HEK293 (cell line): Measurements from ENCODE around the gene SCARB2.

Experiments
- CTCF ChIA-PET: fragments of 350-600 bp; formaldehyde crosslinking; extraction: SDS; loops from one replicate; lab custom pipeline; 2021; ENCODE audit warnings: antibody characterized with exemption; lab: Yijun Ruan, JAX
- POLR2A ChIA-PET: fragments of 300-600 bp; formaldehyde crosslinking; extraction: SDS; loops from one replicate; lab custom pipeline; 2020; ENCODE audit warnings: antibody characterized with exemption, inconsistent platforms; lab: Yijun Ruan, JAX
- H3K27ac ChIP-seq: fragments of 200-500 bp; sonication (Bioruptor generic); 2 replicates; pipeline ENCODE4 v1.5.1; 2014; ENCODE audit warnings: low read depth, low read length, control low read depth, inconsistent platforms; ENCODE audit errors: extremely low read depth
- H3K36me3 ChIP-seq, 2 experiments: fragments of 200-500 bp in 1 of 2; sonication (Bioruptor generic) in 1 of 2; 1 replicate in 1 of 2; 2 replicates in 1 of 2; pipeline ENCODE4 v1.5.1; 2014 to 2017; ENCODE audit warnings: inconsistent platforms in 2 of 2, low read length in 2 of 2; ENCODE audit not compliant: control insufficient read depth in 2 of 2, insufficient read depth in 1 of 2
- H3K4me1 ChIP-seq: fragments of 200-500 bp; sonication (Bioruptor generic); 2 replicates; pipeline ENCODE4 v1.5.1; 2014; ENCODE audit warnings: mild to moderate bottlenecking, low read length, inconsistent platforms; ENCODE audit not compliant: control insufficient read depth, insufficient read depth
- H3K4me3 ChIP-seq: 2 replicates; pipeline ENCODE4 v1.5.1; 2011; ENCODE audit warnings: low read depth, mild to moderate bottlenecking, control low read depth, low read length, moderate library complexity
- H3K9me3 ChIP-seq: fragments of 200-500 bp; sonication (Bioruptor generic); 2 replicates; pipeline ENCODE4 v1.5.1; 2014; ENCODE audit warnings: low read depth, low read length, inconsistent platforms; ENCODE audit not compliant: control insufficient read depth, insufficient read depth
- ELK4 ChIP-seq: IDR thresholded peaks from 2 replicates; pipeline ENCODE4 v1.6.1; 2011; ENCODE audit warnings: mild to moderate bottlenecking, low read depth, low read length, borderline replicate concordance
- GLI4 ChIP-seq: fragments of 450-650 bp; formaldehyde crosslinking; IDR thresholded peaks from 2 replicates; pipeline ENCODE4 v1.5.1; 2016; ENCODE audit warnings: missing biosample characterization, missing genetic modification characterization
- GLIS2 ChIP-seq: fragments of 450-650 bp; formaldehyde crosslinking; IDR thresholded peaks from 2 replicates; pipeline ENCODE4 v1.5.1; 2016; ENCODE audit warnings: missing biosample characterization, missing genetic modification characterization
- HOXD13 ChIP-seq: sonication (generic); formaldehyde crosslinking; IDR thresholded peaks from 2 replicates; pipeline ENCODE4 v1.8.0; 2022; ENCODE audit warnings: missing genetic modification reagents, borderline replicate concordance
- KLF10 ChIP-seq: fragments of 450-650 bp; IDR thresholded peaks from 2 replicates; pipeline ENCODE4 v1.5.1; 2018; ENCODE audit warnings: missing biosample characterization, mild to moderate bottlenecking, missing genetic modification characterization
- KLF7 ChIP-seq: fragments of 450-650 bp; formaldehyde crosslinking; IDR thresholded peaks from 2 replicates; pipeline ENCODE4 v1.5.1; 2016; ENCODE audit warnings: missing biosample characterization, missing genetic modification characterization, borderline replicate concordance
- MYNN ChIP-seq: fragments of 450-650 bp; formaldehyde crosslinking; IDR thresholded peaks from 2 replicates; pipeline ENCODE4 v1.5.1; 2016; ENCODE audit warnings: missing biosample characterization, missing genetic modification characterization, borderline replicate concordance
- MZF1 ChIP-seq: fragments of 450-650 bp; formaldehyde crosslinking; IDR thresholded peaks from 2 replicates; pipeline ENCODE4 v1.5.1; 2017; ENCODE audit warnings: missing biosample characterization, missing genetic modification characterization, borderline replicate concordance
- ZBTB11 ChIP-seq: fragments of 450-650 bp; formaldehyde crosslinking; conservative IDR thresholded peaks from 2 replicates; pipeline ENCODE4 v1.5.1; 2016; ENCODE audit warnings: low read depth, missing biosample characterization, missing genetic modification characterization
- ZFP37 ChIP-seq: fragments of 450-650 bp; formaldehyde crosslinking; IDR thresholded peaks from 2 replicates; pipeline ENCODE4 v1.5.1; 2016; ENCODE audit warnings: missing biosample characterization, missing genetic modification characterization
- ZNF138 ChIP-seq: fragments of 450-650 bp; formaldehyde crosslinking; IDR thresholded peaks from 2 replicates; pipeline ENCODE4 v1.5.1; 2016; ENCODE audit warnings: missing biosample characterization, missing genetic modification characterization, borderline replicate concordance
- ZNF214 ChIP-seq: fragments of 450-650 bp; formaldehyde crosslinking; IDR thresholded peaks from 2 replicates; pipeline ENCODE4 v1.5.1; 2017; ENCODE audit warnings: missing biosample characterization, mild to moderate bottlenecking, missing genetic modification characterization, borderline replicate concordance
- ZNF324 ChIP-seq: fragments of 450-650 bp; formaldehyde crosslinking; IDR thresholded peaks from 2 replicates; pipeline ENCODE4 v1.5.1; 2016; ENCODE audit warnings: missing biosample characterization, missing genetic modification characterization
- ZNF404 ChIP-seq: fragments of 450-650 bp; formaldehyde crosslinking; IDR thresholded peaks from 2 replicates; pipeline ENCODE4 v1.5.1; 2017; ENCODE audit warnings: missing biosample characterization, missing genetic modification characterization
- ZNF48 ChIP-seq: fragments of 450-650 bp; formaldehyde crosslinking; IDR thresholded peaks from 2 replicates; pipeline ENCODE4 v1.5.1; 2016; ENCODE audit warnings: missing biosample characterization, missing genetic modification characterization
- ZNF521 ChIP-seq: fragments of 450-650 bp; formaldehyde crosslinking; IDR thresholded peaks from 2 replicates; pipeline ENCODE4 v1.5.1; 2017; ENCODE audit warnings: missing biosample characterization, mild to moderate bottlenecking, missing genetic modification characterization
- ZNF560 ChIP-seq: fragments of 450-650 bp; formaldehyde crosslinking; IDR thresholded peaks from 2 replicates; pipeline ENCODE4 v1.5.1; 2017; ENCODE audit warnings: missing biosample characterization, missing genetic modification characterization, borderline replicate concordance
- ZNF701 ChIP-seq: fragments of 450-650 bp; formaldehyde crosslinking; IDR thresholded peaks from 2 replicates; pipeline ENCODE4 v1.5.1; 2016; ENCODE audit warnings: missing biosample characterization, missing genetic modification characterization
- ZNF837 ChIP-seq: fragments of 450-650 bp; formaldehyde crosslinking; IDR thresholded peaks from 2 replicates; pipeline ENCODE4 v1.5.1; 2016; ENCODE audit warnings: missing biosample characterization, missing genetic modification characterization
- TF ChIP-seq, protein P1 (sequence below): fragments of 450-650 bp; formaldehyde crosslinking; IDR thresholded peaks from 2 replicates; pipeline ENCODE4 v1.5.1; 2016; ENCODE audit warnings: missing biosample characterization, missing genetic modification characterization
- TF ChIP-seq, protein P2 (sequence below): fragments of 450-650 bp; formaldehyde crosslinking; IDR thresholded peaks from 2 replicates; pipeline ENCODE4 v1.5.1; 2016; ENCODE audit warnings: missing biosample characterization, missing genetic modification characterization

Gene SCARB2

DNA sequence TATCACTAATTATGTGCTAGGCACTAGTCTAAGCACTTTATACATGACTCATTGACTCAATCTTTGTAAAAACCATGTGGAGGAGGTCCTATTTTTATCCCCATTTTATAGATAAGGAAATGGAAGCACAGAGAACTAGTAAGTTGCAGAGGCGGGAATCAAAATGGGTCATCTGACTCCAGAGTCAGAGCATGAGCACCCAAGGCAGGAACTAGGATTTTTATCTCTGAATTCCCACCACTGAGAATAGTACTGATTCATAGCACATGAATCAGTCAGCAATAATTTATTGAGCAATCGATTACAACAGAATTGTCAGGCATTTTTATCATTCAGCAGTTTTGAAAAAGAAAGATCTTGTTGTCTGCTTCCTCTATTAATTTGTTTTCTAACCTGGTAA lies 19.3 kb downstream of the SCARB2 start (continued):
- TF ChIP-seq, protein P1, sequence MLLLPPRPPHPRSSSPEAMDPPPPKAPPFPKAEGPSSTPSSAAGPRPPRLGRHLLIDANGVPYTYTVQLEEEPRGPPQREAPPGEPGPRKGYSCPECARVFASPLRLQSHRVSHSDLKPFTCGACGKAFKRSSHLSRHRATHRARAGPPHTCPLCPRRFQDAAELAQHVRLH (tag by site-specific recombination), result no peak

DNA sequence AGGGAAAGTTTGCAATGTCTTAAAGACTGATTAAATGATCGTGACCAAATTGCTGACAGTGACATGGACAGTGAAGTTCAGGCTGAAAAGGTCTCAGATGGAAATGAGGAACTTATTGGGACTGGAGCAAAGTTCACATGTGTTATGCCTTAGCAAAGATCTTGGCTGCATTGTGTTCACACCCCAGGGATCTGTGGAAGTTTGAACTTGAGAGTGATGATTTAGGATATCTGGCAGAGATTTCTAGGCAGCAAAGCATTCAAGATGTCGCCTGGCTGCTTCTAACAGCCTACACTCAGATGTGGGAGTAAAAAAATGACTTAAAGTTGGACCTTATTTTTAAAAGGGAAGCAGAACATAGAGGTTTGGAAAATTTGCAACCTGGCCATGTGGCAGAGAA lies 21.4 kb downstream of the SCARB2 start:
- H3K27ac ChIP-seq, result no peak overlapping the region
- H3K36me3 ChIP-seq, result peaks cover 0 to 53% of the 10 kb centered on the region in 2 experiments; a peak in 1 of 3 replicates
- TF ChIP-seq ZNF837 (tag by site-specific recombination) (no peak), ZNF404 (no peak), ZFP37 (tag by site-specific recombination) (no peak), KLF10 (tag by site-specific recombination) (no peak), HOXD13 (CRISPR knock-in tag) (no peak), MYNN (tag by site-specific recombination) (no peak), KLF7 (tag by site-specific recombination) (no peak), ZBTB11 (tag by site-specific recombination) (no peak), ZNF560 (no peak), MZF1 (tag by site-specific recombination) (no peak), ZNF138 (tag by site-specific recombination) (no peak), ZNF701 (no peak), GLIS2 (tag by site-specific recombination) (no peak), ZNF48 (tag by site-specific recombination) (no peak), ZNF521 (tag by site-specific recombination) (no peak)
- no peaks in the 10 kb centered on the region for H3K9me3 ChIP-seq
- no peaks in the 10 kb centered on the region for H3K4me1 ChIP-seq
- POLR2A ChIA-PET, result no interaction called here
- CTCF ChIA-PET, result no interaction called here
- H3K4me3 ChIP-seq, result no peak overlapping the region

GRCh38 chr4:76188557-76188956 lies 25.1 kb downstream of the SCARB2 start:
- Histone ChIP-seq H3K4me1 (no peaks in the 10 kb centered on the region), H3K27ac (no peak overlapping the region), H3K4me3 (no peak overlapping the region), H3K36me3 (peaks cover 0 to 44% of the 10 kb centered on the region in 2 experiments; a peak in 1 of 3 replicates), H3K9me3 (no peaks in the 10 kb centered on the region)
- no peak for TF ChIP-seq GLI4
- TF ChIP-seq ELK4, result no peak
- no peak for TF ChIP-seq ZNF214 (tag by site-specific recombination)
- no peak for TF ChIP-seq ZNF324 (tag by site-specific recombination)
- TF ChIP-seq, protein P2, sequence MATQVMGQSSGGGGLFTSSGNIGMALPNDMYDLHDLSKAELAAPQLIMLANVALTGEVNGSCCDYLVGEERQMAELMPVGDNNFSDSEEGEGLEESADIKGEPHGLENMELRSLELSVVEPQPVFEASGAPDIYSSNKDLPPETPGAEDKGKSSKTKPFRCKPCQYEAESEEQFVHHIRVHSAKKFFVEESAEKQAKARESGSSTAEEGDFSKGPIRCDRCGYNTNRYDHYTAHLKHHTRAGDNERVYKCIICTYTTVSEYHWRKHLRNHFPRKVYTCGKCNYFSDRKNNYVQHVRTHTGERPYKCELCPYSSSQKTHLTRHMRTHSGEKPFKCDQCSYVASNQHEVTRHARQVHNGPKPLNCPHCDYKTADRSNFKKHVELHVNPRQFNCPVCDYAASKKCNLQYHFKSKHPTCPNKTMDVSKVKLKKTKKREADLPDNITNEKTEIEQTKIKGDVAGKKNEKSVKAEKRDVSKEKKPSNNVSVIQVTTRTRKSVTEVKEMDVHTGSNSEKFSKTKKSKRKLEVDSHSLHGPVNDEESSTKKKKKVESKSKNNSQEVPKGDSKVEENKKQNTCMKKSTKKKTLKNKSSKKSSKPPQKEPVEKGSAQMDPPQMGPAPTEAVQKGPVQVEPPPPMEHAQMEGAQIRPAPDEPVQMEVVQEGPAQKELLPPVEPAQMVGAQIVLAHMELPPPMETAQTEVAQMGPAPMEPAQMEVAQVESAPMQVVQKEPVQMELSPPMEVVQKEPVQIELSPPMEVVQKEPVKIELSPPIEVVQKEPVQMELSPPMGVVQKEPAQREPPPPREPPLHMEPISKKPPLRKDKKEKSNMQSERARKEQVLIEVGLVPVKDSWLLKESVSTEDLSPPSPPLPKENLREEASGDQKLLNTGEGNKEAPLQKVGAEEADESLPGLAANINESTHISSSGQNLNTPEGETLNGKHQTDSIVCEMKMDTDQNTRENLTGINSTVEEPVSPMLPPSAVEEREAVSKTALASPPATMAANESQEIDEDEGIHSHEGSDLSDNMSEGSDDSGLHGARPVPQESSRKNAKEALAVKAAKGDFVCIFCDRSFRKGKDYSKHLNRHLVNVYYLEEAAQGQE (tag by site-specific recombination), result peak; percentile 50; the same call in 1 of the 2 replicates
- POLR2A ChIA-PET, result no interaction called here
- CTCF ChIA-PET, result interaction anchor here (2.5 kb wide), 1 partner anchor 9 kb away, joined by 10 read pairs; no protein-coding TSS in a partner anchor
